COLO668 (cell line): Measurements from ENCODE around the gene CAMK4.

Experiments used
- DNase-seq: peaks from one replicate; lab custom pipeline; 2025; ENCODE audit not compliant: unreplicated experiment; lab: John Stamatoyannopoulos, UW

The CAMK4 gene

GRCh38 chr5:111530298-111530740 is 306.1 kb downstream of the CAMK4 start:
- DNase-seq: no peak

GRCh38 chr5:111532886-111533582 is 308.9 kb downstream of the CAMK4 start:
- no peak for DNase-seq

- DNase-seq: no peak
Measured at GRCh38 chr5:111535879-111536549, 311.8 kb downstream of the CAMK4 start.

GRCh38 chr5:111537141-111538024 is 313.2 kb downstream of the CAMK4 start:
- DNase-seq: no peak
